ENCODE measurements around the gene CNTN1.

GRCh38 chr12:40662366-40662765, 29.9 kb upstream of the CNTN1 start:
- TF ChIP-seq CTCF (IDR thresholded peaks at IDR 0.05 in 4 of 5, conservative IDR thresholded peaks at IDR 0.05 in 1 of 5) = no peak
- no peak for TF ChIP-seq POLR2A (IDR thresholded peaks at IDR 0.05)

All from gastrocnemius medialis (tissue), 4 donors.